ENCODE data around the gene CHMP1A.

The CHMP1A gene

GRCh38 chr16:89615596-89616090, 41.9 kb downstream of the CHMP1A start:
- Histone ChIP-seq H3K4me2 (ENCODE audit: low read length) (no peak overlapping the region), H3K27me3 (ENCODE audit: control insufficient read depth, insufficient read depth, low read length) (no peaks in the 10 kb centered on the region), H3K4me3 (ENCODE audit: low read depth, low read length) (no peak overlapping the region), H3K4me1 (no peaks in the 10 kb centered on the region), H3K9me3 (ENCODE audit: control insufficient read depth, low read length) (no peaks in the 10 kb centered on the region), H3K36me3 (ENCODE audit: control insufficient read depth, insufficient read depth, low read length) (no peaks in the 10 kb centered on the region), H3K79me2 (no peaks in the 10 kb centered on the region), H3K27ac (no peak overlapping the region), H2AFZ (no peak overlapping the region), H3K9ac (no peak overlapping the region)
- TF ChIP-seq CTCF (IDR thresholded peaks at IDR 0.05), result peak; percentile 29

GRCh38 chr16:89615176-89615575, 42.3 kb downstream of the CHMP1A start:
- Histone ChIP-seq H3K4me2 (ENCODE audit: low read length) (no peak overlapping the region), H3K27me3 (ENCODE audit: control insufficient read depth, insufficient read depth, low read length) (no peaks in the 10 kb centered on the region), H3K79me2 (no peaks in the 10 kb centered on the region), H3K9me3 (ENCODE audit: control insufficient read depth, low read length) (no peaks in the 10 kb centered on the region), H3K4me3 (ENCODE audit: low read depth, low read length) (no peak overlapping the region), H3K9ac (no peak overlapping the region), H3K36me3 (ENCODE audit: control insufficient read depth, insufficient read depth, low read length) (no peaks in the 10 kb centered on the region), H2AFZ (no peak overlapping the region), H3K4me1 (no peaks in the 10 kb centered on the region), H3K27ac (no peak overlapping the region)
- TF ChIP-seq CTCF (IDR thresholded peaks at IDR 0.05), result no peak

DNA sequence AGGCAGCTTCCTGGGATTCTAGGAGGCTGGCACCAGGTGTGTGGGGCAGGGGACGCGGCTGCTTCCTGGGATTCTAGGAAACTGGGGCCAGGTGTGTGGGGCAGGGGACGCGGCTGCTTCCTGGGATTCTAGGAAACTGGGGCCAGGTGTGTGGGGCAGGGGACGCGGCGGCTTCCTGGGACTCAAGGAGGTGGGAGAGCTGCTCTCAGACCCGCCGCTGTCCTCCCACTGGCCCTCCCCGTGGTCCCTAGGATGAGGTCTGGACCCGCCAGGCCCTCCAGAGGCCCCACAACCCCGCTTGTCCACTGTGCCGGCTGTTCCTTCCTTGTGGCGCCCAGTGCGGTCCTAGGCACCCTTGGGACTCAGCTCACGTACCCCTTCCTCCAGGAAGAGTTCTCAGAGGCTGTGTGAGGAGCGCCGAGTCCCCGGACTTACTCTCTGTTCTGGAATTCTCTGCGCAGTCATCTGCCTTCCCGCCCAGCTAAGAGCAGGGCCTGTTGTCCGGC, 43.5 kb downstream of the CHMP1A start:
- Histone ChIP-seq H3K4me2 (ENCODE audit: low read length) (no peak overlapping the region), H3K79me2 (no peaks in the 10 kb centered on the region), H3K9me3 (ENCODE audit: control insufficient read depth, low read length) (no peaks in the 10 kb centered on the region), H3K9ac (no peak overlapping the region), H2AFZ (no peak overlapping the region), H3K4me1 (no peaks in the 10 kb centered on the region), H3K4me3 (ENCODE audit: low read depth, low read length) (no peak overlapping the region), H3K27me3 (ENCODE audit: control insufficient read depth, insufficient read depth, low read length) (no peaks in the 10 kb centered on the region), H3K36me3 (ENCODE audit: control insufficient read depth, insufficient read depth, low read length) (no peaks in the 10 kb centered on the region), H3K27ac (no peak overlapping the region)
- TF ChIP-seq CTCF (IDR thresholded peaks at IDR 0.05), result no peak

- Histone ChIP-seq H3K9me3 (ENCODE audit: control insufficient read depth, low read length) (no peaks in the 10 kb centered on the region), H3K4me2 (ENCODE audit: low read length) (no peak within 1 kb of the TSS), H3K4me1 (no peaks in the 10 kb centered on the region), H3K36me3 (ENCODE audit: control insufficient read depth, insufficient read depth, low read length) (no peaks in the 10 kb centered on the region), H3K27ac (no peak within 1 kb of the TSS), H3K79me2 (no peaks in the 10 kb centered on the region), H3K4me3 (ENCODE audit: low read depth, low read length) (no peak within 1 kb of the TSS), H3K27me3 (ENCODE audit: control insufficient read depth, insufficient read depth, low read length) (no peaks in the 10 kb centered on the region), H3K9ac (no peak within 1 kb of the TSS), H2AFZ (no peak within 1 kb of the TSS)
- TF ChIP-seq CTCF (IDR thresholded peaks at IDR 0.05), result no peak
These were observed 44.1 kb downstream of the CHMP1A start, which contains the start of gene DPEP1 for GRCh38 chr16:89613231-89613953. DPEP1 (plus strand) TSS chr16:89613642; CDS start chr16:89630411, 16,769 bp downstream.
